K562 (cell line): ENCODE results near the gene BACE1-AS. TPM values are rescaled to one million over a fixed set of nuclear protein-coding genes. Genes with fewer than 3 reads are reported as not detected.

ENCODE experiments used
- ATAC-seq: fragments of 200-7000 bp; cut with Tn5 transposase; 3 replicates; pipeline ENCODE4 v1.9.1; 2020; ENCODE audit warnings: moderate library complexity
- BruUV-seq: library from RNA; stranded (reverse); fragments of 400-500 nt; replicated peaks from 2 replicates; lab custom pipeline; 2021; lab: Mats Ljungman, UMichigan
- CTCF ChIA-PET: fragments of 300-600 bp; formaldehyde crosslinking; extraction: SDS; loops from one replicate; lab custom pipeline; 2021; ENCODE audit warnings: low intra/inter-chr PET ratio; lab: Yijun Ruan, JAX
- POLR2A ChIA-PET: fragments of 300-600, 350-650 bp; sonication (Branson Sonifier 250); formaldehyde crosslinking; extraction: SDS; loops from one replicate; lab custom pipeline; 2021; ENCODE audit warnings: antibody characterized with exemption, inconsistent platforms; lab: Yijun Ruan, JAX
- DNase-seq, 4 experiments: peaks; one replicate each; pipeline versions ENCODE4 v3.0.0 to v3.0.0-alpha.2; 2011 to 2018; ENCODE audit warnings: low spot score in 3 of 4, mixed read lengths in 3 of 4; ENCODE audit errors: extremely low read depth in 1 of 4
- FAIRE-seq: peaks from 2 replicates; lab custom pipeline; 2011; peaks lifted over from hg19 to GRCh38; lab: Jason Lieb, UNC
- H2AFZ ChIP-seq: 2 replicates; pipeline ENCODE4 v1.6.0; 2011; ENCODE audit warnings: low read depth, low read length, control low read depth, inconsistent platforms
- H3K27ac ChIP-seq: fragments of 200-600 bp; 3 replicates; pipeline ENCODE4 v1.8.0; 2011; ENCODE audit warnings: low read depth, mild to moderate bottlenecking, control low read depth, inconsistent platforms, low read length, moderate library complexity, mixed read lengths; ENCODE audit errors: extremely low read depth
- H3K27me3 ChIP-seq, 2 experiments: fragments of 300-600 bp in 1 of 2; 2 replicates in 1 of 2; 3 replicates in 1 of 2; pipeline versions ENCODE4 v1.6.0 to v1.8.0; 2011; ENCODE audit warnings: inconsistent platforms in 2 of 2, low read length in 2 of 2, mild to moderate bottlenecking in 1 of 2, mixed read lengths in 1 of 2, moderate library complexity in 1 of 2; ENCODE audit not compliant: control insufficient read depth in 2 of 2, insufficient read depth in 2 of 2
- H3K36me3 ChIP-seq: fragments of 300-600 bp; 3 replicates; pipeline ENCODE4 v1.8.0; 2011; ENCODE audit warnings: mild to moderate bottlenecking, low read length, inconsistent platforms; ENCODE audit not compliant: control insufficient read depth, insufficient read depth
- H3K4me1 ChIP-seq, 2 experiments: fragments of 200-600 bp in 1 of 2; replicated peaks in 1 of 2; 2 replicates in 1 of 2; 3 replicates in 1 of 2; pipeline versions ENCODE4 v1.5.1 to v1.8.0; 2011; ENCODE audit warnings: inconsistent platforms in 2 of 2, low read length in 2 of 2, mild to moderate bottlenecking in 1 of 2, mixed read lengths in 1 of 2, moderate library complexity in 1 of 2; ENCODE audit not compliant: control insufficient read depth in 2 of 2, insufficient read depth in 2 of 2
- H3K4me2 ChIP-seq: 2 replicates; pipeline ENCODE4 v1.6.1; 2011; ENCODE audit warnings: low read length, control low read depth, inconsistent platforms, mixed read lengths; ENCODE audit not compliant: insufficient read depth
- H3K4me3 ChIP-seq: fragments of 200-600 bp; sonication (generic), shearing (Covaris generic); 2 replicates; pipeline ENCODE4 v1.5.1; 2016; ENCODE audit warnings: control low read depth, inconsistent platforms
- H3K79me2 ChIP-seq: fragments of 200-600 bp; 3 replicates; pipeline ENCODE4 v1.8.0; 2011; ENCODE audit warnings: low read length, inconsistent platforms; ENCODE audit not compliant: control insufficient read depth, insufficient read depth
- H3K9ac ChIP-seq, 2 experiments: 2 replicates each; pipeline versions ENCODE4 v1.6.0 to v1.6.1; 2011; ENCODE audit warnings: low read depth in 2 of 2, low read length in 2 of 2, control low read depth in 1 of 2, inconsistent platforms in 1 of 2, mild to moderate bottlenecking in 1 of 2, mixed read lengths in 1 of 2; ENCODE audit not compliant: insufficient read depth in 1 of 2
- H3K9me1 ChIP-seq: one replicate; pipeline ENCODE4 v1.6.0; 2011; ENCODE audit warnings: inconsistent platforms, mild to moderate bottlenecking, low read length, moderate library complexity; ENCODE audit not compliant: control insufficient read depth, insufficient read depth
- H3K9me3 ChIP-seq: replicated peaks from 2 replicates; pipeline ENCODE4 v1.5.1; 2011; ENCODE audit warnings: low read depth, low read length, inconsistent platforms; ENCODE audit not compliant: control insufficient read depth, insufficient read depth
- H4K20me1 ChIP-seq: replicated peaks from 2 replicates; pipeline ENCODE4 v1.6.1; 2011; ENCODE audit warnings: low read length, inconsistent platforms, mixed read lengths; ENCODE audit not compliant: control insufficient read depth, insufficient read depth
- BRF1 ChIP-seq: IDR thresholded peaks from 3 replicates; pipeline ENCODE4 v1.6.1; 2011; ENCODE audit warnings: borderline replicate concordance, mild to moderate bottlenecking; ENCODE audit not compliant: insufficient read length; ENCODE audit errors: extremely low read depth
- CREB1 ChIP-seq, 2 experiments: sonication (generic) in 1 of 2; formaldehyde crosslinking in 1 of 2; IDR thresholded peaks; 2 replicates each; pipeline versions ENCODE4 v1.6.1 to v1.8.0; 2012 to 2022; ENCODE audit warnings: inconsistent platforms in 1 of 2, mild to moderate bottlenecking in 1 of 2, missing genetic modification reagents in 1 of 2, moderate library complexity in 1 of 2
- E2F1 ChIP-seq: sonication (generic); formaldehyde crosslinking; IDR thresholded peaks from 2 replicates; pipeline ENCODE4 v1.8.1; 2023; ENCODE audit warnings: mild to moderate bottlenecking, missing genetic modification reagents, moderate library complexity
- POLR2G ChIP-seq: fragments of 200-400 bp; formaldehyde crosslinking; IDR thresholded peaks from 2 replicates; pipeline ENCODE4 v1.6.1; 2017; ENCODE audit warnings: low read depth, mild to moderate bottlenecking, antibody characterized with exemption, low read length, moderate library complexity
- SMAD1 ChIP-seq: fragments of 150-350 bp; IDR thresholded peaks from 2 replicates; pipeline ENCODE4 v1.6.1; 2014; ENCODE audit warnings: low read length, low read depth; ENCODE audit not compliant: partially characterized antibody
- TAF15 ChIP-seq: fragments of 200-400 bp; formaldehyde crosslinking; IDR thresholded peaks from 2 replicates; pipeline ENCODE4 v1.6.1; 2017; ENCODE audit warnings: mild to moderate bottlenecking, low read depth, low read length, moderate library complexity
- TFAP4 ChIP-seq: sonication (generic); formaldehyde crosslinking; IDR thresholded peaks from 2 replicates; pipeline ENCODE4 v1.8.0; 2022; ENCODE audit warnings: missing genetic modification reagents, mild to moderate bottlenecking, moderate library complexity, borderline replicate concordance
- ZFP1 ChIP-seq: fragments of 450-650 bp; formaldehyde crosslinking; IDR thresholded peaks from 2 replicates; pipeline ENCODE4 v1.4.0; 2020; ENCODE audit warnings: mild to moderate bottlenecking, mixed read lengths
- ZNF175 ChIP-seq: fragments of 200-800 bp; sonication (Bioruptor generic); IDR thresholded peaks from 2 replicates; pipeline ENCODE4 v1.6.1; 2016; ENCODE audit warnings: low read depth, mild to moderate bottlenecking, missing genetic modification characterization, missing compliant biosample characterization
- ZNF699 ChIP-seq: fragments of 250-450 bp; sonication (Bioruptor Pico); IDR thresholded peaks from 2 replicates; pipeline ENCODE4 v1.8.0; 2021; ENCODE audit warnings: mild to moderate bottlenecking, moderate library complexity; ENCODE audit not compliant: insufficient replicate concordance
- ZNF785 ChIP-seq: fragments of 250-450 bp; sonication (Bioruptor Pico); IDR thresholded peaks from 2 replicates; pipeline ENCODE4 v1.4.0; 2020; ENCODE audit warnings: mild to moderate bottlenecking
- WGBS: fragments of 100-300 bp; shearing (Covaris generic); methylation state at CpG from one replicate; pipeline ENCODE4 v1.1.6; 2016; ENCODE audit warnings: low coverage, mixed read lengths; ENCODE audit not compliant: insufficient coverage; ENCODE audit errors: missing lambda C conversion rate; 5-methylcytosine and 5-hydroxymethylcytosine counted together
- in situ Hi-C: fragments of 300-500 bp; cut with MboI; formaldehyde crosslinking; loops from 4 replicates; pipeline ENCODE4 v1.15.0; 2018; ENCODE audit warnings: inconsistent platforms, mixed read lengths
- intact Hi-C: fragments of 100-400 bp; cut with micrococcal nuclease; formaldehyde crosslinking; loops from 2 replicates; pipeline ENCODE4 v1.14.2; 2022
- polyA plus RNA-seq, 8 experiments: library from polyadenylated mRNA; depleted of rRNA in 4 of 8; stranded (reverse) in 5 of 8; unstranded in 3 of 8; fragments of >200 nt; fragmentation: Nextera tagmentation in 2 of 8; fragmentation: Illumina TruSeq in 1 of 8; extraction: Ambion mirVana in 2 of 8; extraction: Trizol in 1 of 8; gene quantifications; 2 replicates each; pipeline versions ENCODE4 v1.2.1 to v1.2.3, GENCODE V29; 2011 to 2014; ENCODE audit warnings: inconsistent platforms in 1 of 8, missing spikeins in 1 of 8
- total RNA-seq, 7 experiments: library from RNA; depleted of rRNA in 6 of 7; stranded (reverse); fragments of >200 nt in 6 of 7; fragmentation: Illumina TruSeq in 2 of 7; extraction: Trizol in 2 of 7; gene quantifications; 2 replicates each; pipeline versions ENCODE4 v1.2.1 to v1.2.3, GENCODE V29; 2011 to 2021; ENCODE audit warnings: low replicate concordance in 1 of 7
- TF ChIP-seq, protein P1 (sequence below): fragments of 250-450 bp; sonication (Bioruptor Pico); IDR thresholded peaks from 2 replicates; pipeline ENCODE4 v1.4.0; 2020; ENCODE audit warnings: mild to moderate bottlenecking, moderate library complexity
- TF ChIP-seq, protein P2 (sequence below): fragments of 450-650 bp; IDR thresholded peaks from 2 replicates; pipeline ENCODE4 v1.6.1; 2018; ENCODE audit not compliant: partially characterized antibody

The BACE1-AS gene
- total and polyA plus RNA-seq, 9 of the 15 experiments (the other 6 are each of a cell fraction or from before 2014, with no cell fraction given): 2.2 to 8.2 (median 3.8) TPM

- no peak for TF ChIP-seq ZNF175 (CRISPR knock-in tag)
Measured at GRCh38 chr11:117286588-117286987, 4.6 kb upstream of the BACE1-AS start (continued).

GRCh38 chr11:117287668-117288067, 3.5 kb upstream of the BACE1-AS start:
- Histone ChIP-seq H4K20me1 (peaks cover 3% of the 10 kb centered on the region; the same call in 1 of the 2 replicates), H3K79me2 (no peaks in the 10 kb centered on the region), H3K4me1 (no peaks in the 10 kb centered on the region), H3K4me2 (no peak overlapping the region), H3K27ac (no peak overlapping the region), H3K36me3 (peaks cover 44% of the 10 kb centered on the region), H3K9me3 (no peaks in the 10 kb centered on the region), H3K9ac (no peak overlapping the region), H3K4me3 (no peak overlapping the region), H3K9me1 (no peaks in the 10 kb centered on the region), H2AFZ (no peak overlapping the region), H3K27me3 (no peaks in the 10 kb centered on the region)
- intact Hi-C loops (no loop called here), in situ Hi-C loops (no loop called here)
- CTCF ChIA-PET: no interaction called here
- no peak for DNase-seq
- FAIRE-seq: no peak
- 77% methylated on average over 2 of the region's 3 CpGs for WGBS
- no TSS peak for BruUV-seq
- POLR2A ChIA-PET: interaction anchor here (0.9 to 1.1 kb wide), 2 partner anchors 10 to 77 kb away, joined by 3 read pairs; no protein-coding TSS in a partner anchor
- ATAC-seq: no peak
- no peak for TF ChIP-seq TFAP4
- TF ChIP-seq, protein P1, sequence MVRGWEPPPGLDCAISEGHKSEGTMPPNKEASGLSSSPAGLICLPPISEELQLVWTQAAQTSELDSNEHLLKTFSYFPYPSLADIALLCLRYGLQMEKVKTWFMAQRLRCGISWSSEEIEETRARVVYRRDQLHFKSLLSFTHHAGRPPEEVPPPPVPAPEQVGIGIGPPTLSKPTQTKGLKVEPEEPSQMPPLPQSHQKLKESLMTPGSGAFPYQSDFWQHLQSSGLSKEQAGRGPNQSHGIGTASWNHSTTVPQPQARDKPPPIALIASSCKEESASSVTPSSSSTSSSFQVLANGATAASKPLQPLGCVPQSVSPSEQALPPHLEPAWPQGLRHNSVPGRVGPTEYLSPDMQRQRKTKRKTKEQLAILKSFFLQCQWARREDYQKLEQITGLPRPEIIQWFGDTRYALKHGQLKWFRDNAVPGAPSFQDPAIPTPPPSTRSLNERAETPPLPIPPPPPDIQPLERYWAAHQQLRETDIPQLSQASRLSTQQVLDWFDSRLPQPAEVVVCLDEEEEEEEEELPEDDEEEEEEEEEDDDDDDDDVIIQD (CRISPR knock-in tag): no peak
- TF ChIP-seq ZNF699: no peak
- no peak for TF ChIP-seq POLR2G
- TF ChIP-seq ZFP1 (CRISPR knock-in tag): no peak
- TF ChIP-seq TAF15: no peak
- TF ChIP-seq E2F1 (CRISPR knock-in tag): no peak
- no peak for TF ChIP-seq ZNF785 (CRISPR knock-in tag)
- TF ChIP-seq SMAD1: no peak
- TF ChIP-seq, protein P2, sequence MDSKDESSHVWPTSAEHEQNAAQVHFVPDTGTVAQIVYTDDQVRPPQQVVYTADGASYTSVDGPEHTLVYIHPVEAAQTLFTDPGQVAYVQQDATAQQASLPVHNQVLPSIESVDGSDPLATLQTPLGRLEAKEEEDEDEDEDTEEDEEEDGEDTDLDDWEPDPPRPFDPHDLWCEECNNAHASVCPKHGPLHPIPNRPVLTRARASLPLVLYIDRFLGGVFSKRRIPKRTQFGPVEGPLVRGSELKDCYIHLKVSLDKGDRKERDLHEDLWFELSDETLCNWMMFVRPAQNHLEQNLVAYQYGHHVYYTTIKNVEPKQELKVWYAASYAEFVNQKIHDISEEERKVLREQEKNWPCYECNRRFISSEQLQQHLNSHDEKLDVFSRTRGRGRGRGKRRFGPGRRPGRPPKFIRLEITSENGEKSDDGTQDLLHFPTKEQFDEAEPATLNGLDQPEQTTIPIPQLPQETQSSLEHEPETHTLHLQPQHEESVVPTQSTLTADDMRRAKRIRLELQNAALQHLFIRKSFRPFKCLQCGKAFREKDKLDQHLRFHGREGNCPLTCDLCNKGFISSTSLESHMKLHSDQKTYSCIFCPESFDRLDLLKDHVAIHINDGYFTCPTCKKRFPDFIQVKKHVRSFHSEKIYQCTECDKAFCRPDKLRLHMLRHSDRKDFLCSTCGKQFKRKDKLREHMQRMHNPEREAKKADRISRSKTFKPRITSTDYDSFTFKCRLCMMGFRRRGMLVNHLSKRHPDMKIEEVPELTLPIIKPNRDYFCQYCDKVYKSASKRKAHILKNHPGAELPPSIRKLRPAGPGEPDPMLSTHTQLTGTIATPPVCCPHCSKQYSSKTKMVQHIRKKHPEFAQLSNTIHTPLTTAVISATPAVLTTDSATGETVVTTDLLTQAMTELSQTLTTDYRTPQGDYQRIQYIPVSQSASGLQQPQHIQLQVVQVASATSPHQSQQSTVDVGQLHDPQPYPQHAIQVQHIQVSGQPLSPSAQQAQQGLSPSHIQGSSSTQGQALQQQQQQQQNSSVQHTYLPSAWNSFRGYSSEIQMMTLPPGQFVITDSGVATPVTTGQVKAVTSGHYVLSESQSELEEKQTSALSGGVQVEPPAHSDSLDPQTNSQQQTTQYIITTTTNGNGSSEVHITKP: no peak
- no peak for TF ChIP-seq BRF1
- no peak for TF ChIP-seq CREB1 (IDR thresholded peaks at IDR 0.05)
- no peak for TF ChIP-seq CREB1 (CRISPR knock-in tag; IDR thresholded peaks at IDR 0.05)
